GM18951 (cell line): ENCODE data around the gene SLC37A1.

Source experiments
- POLR2A ChIP-seq: IDR thresholded peaks from 4 replicates; pipeline ENCODE4 v1.6.1; 2011; ENCODE audit warnings: mild to moderate bottlenecking; ENCODE audit not compliant: insufficient read length, insufficient read depth; ENCODE audit errors: extremely low read depth
- in situ Hi-C: fragments of 300-500 bp; cut with MboI; formaldehyde crosslinking; loops from one replicate; pipeline ENCODE4 v1.12.0; 2022; ENCODE audit warnings: low sequenced_read_pairs, mixed read lengths, inconsistent platforms; ENCODE audit not compliant: unreplicated experiment

SLC37A1 gene

GRCh38 chr21:42560517-42561179, 47.0 kb downstream of the SLC37A1 start:
- in situ Hi-C loops: no loop called here
- TF ChIP-seq POLR2A: no peak

GRCh38 chr21:42561762-42562650, 48.4 kb downstream of the SLC37A1 start:
- in situ Hi-C loops: no loop called here
- TF ChIP-seq POLR2A: no peak

- in situ Hi-C loops: no loop called here
- no peak for TF ChIP-seq POLR2A
These were observed 49.2 kb downstream of the SLC37A1 start for GRCh38 chr21:42562816-42563215.

GRCh38 chr21:42563261-42563660, 49.6 kb downstream of the SLC37A1 start:
- in situ Hi-C loops: no loop called here
- no peak for TF ChIP-seq POLR2A

- in situ Hi-C loops: no loop called here
These were observed 50.0 kb downstream of the SLC37A1 start for GRCh38 chr21:42563686-42564085.

GRCh38 chr21:42564561-42564971, 50.9 kb downstream of the SLC37A1 start:
- no peak for TF ChIP-seq POLR2A
- in situ Hi-C loops: no loop called here

More at GRCh38 chr21:42563686-42564085, 50.0 kb downstream of the SLC37A1 start:
- no peak for TF ChIP-seq POLR2A

- TF ChIP-seq POLR2A: no peak
- in situ Hi-C loops: no loop called here
These were observed 51.7 kb downstream of the SLC37A1 start for GRCh38 chr21:42565206-42565810.

- TF ChIP-seq POLR2A: no peak
- in situ Hi-C loops: no loop called here
These were observed 52.4 kb downstream of the SLC37A1 start for GRCh38 chr21:42565886-42566523.

GRCh38 chr21:42566524-42567213, 53.0 kb downstream of the SLC37A1 start:
- no peak for TF ChIP-seq POLR2A
- in situ Hi-C loops: no loop called here

- in situ Hi-C loops: no loop called here
- no peak for TF ChIP-seq POLR2A
These were observed 53.5 kb downstream of the SLC37A1 start for GRCh38 chr21:42567214-42567555.

GRCh38 chr21:42567861-42568260, 54.2 kb downstream of the SLC37A1 start:
- TF ChIP-seq POLR2A: no peak
- in situ Hi-C loops: no loop called here

GRCh38 chr21:42568376-42568775, 54.7 kb downstream of the SLC37A1 start:
- in situ Hi-C loops: no loop called here
- TF ChIP-seq POLR2A: no peak

- in situ Hi-C loops: no loop called here
- no peak for TF ChIP-seq POLR2A
These were observed 55.4 kb downstream of the SLC37A1 start for GRCh38 chr21:42568866-42569731.
